Measurements from ENCODE around the gene STIP1. TPM values are rescaled to one million over a fixed set of nuclear protein-coding genes. Genes with fewer than 3 reads are reported as not detected.

Gene STIP1
- total and polyA plus RNA-seq, 10 of the 15 experiments (the other 5 are each of a cell fraction or from before 2014, with no cell fraction given): 25.2 to 291 (median 191) TPM

DNA sequence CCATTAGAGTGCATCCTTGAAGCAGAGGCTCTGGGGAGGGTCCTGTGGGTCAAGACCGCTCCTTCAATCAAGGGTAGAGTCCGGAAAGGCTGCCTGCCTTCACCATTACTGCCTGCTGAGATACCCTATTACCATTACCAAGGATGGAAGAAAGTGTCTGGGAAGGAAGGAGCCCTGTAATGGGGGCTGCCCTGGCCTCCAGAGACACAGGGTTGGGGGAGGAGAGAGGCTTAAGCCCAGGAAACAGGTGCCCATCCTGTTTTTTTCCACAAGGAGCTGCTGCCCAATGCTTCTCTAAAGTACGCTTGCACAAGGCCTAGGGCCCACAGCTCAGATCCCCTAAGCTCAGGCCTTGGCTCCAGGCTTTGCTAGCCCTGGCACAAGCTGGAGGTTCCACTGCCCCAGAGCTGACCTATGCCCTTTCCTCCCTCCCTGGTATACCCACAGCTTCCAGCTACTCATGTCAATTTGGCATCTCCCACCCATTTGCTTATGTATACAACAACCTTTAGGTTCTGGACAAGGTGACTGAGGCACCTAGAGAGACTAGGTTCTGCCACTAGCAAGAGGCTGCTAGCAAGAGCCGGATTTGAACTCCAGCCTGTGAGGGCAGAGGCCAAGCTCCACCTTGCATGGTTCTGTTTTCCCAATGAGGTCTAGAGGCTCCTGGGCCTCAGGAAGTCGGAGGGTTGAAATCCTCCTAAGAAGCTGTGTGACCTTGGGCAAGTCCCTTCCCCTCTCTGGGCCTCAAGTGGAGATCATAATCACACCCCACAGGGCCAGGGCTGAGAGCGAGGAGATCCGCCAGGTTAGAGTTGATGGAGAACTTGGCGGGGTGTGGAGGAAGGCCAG lies 63.8 kb downstream of the STIP1 start:
- ChIA-PET CTCF (interaction anchor here (0.7 to 4.8 kb wide), 8 partner anchors 9 to 92 kb away, joined by 4 to 64 read pairs (median 7); partner anchors contain the start of genes CATSPERZ, FERMT3, FKBP2 and NUDT22), SMC1A (ENCODE audit: uncharacterized antibody, unreplicated experiment) (interaction anchor here (0.7 to 1.2 kb wide), 3 partner anchors 20 to 51 kb away, joined by 3 to 5 read pairs (median 3); no protein-coding TSS in a partner anchor), POLR2A (interaction anchor here (0.6 to 1.8 kb wide), 9 partner anchors 9 to 53 kb away, joined by 3 to 9 read pairs (median 4); partner anchors contain the start of genes FKBP2, NUDT22 and TRPT1), RAD21 (ENCODE audit: unreplicated experiment) (interaction anchor here (0.7 to 3.1 kb wide), 4 partner anchors 9 to 55 kb away, joined by 3 to 30 read pairs (median 6); partner anchors contain the start of genes CATSPERZ, FERMT3 and FKBP2)
- Histone ChIP-seq H3K9ac (ENCODE audit: control insufficient read depth, insufficient read depth, low read length) (no peak overlapping the region), H3K79me2 (ENCODE audit: control insufficient read depth, insufficient read depth, low read length) (peaks cover 17% of the 10 kb centered on the region), H3K9me3 (replicated peaks; ENCODE audit: control insufficient read depth, insufficient read depth, low read length) (no peaks in the 10 kb centered on the region), H2AFZ (ENCODE audit: control insufficient read depth, low read depth, low read length) (no peak overlapping the region), H3K4me2 (ENCODE audit: control insufficient read depth, insufficient read depth) (no peak overlapping the region), H4K20me1 (ENCODE audit: control insufficient read depth, insufficient read depth) (no peaks in the 10 kb centered on the region), H3K4me1 (ENCODE audit: control insufficient read depth, insufficient read depth, low read length) (peaks cover 10% of the 10 kb centered on the region), H3K36me3 (ENCODE audit: control insufficient read depth in 2 of 2, insufficient read depth in 2 of 2, low read length in 1 of 2) (peaks cover 0 to 2% of the 10 kb centered on the region in 2 experiments; a peak in 2 of 4 replicates), H3K4me3 (no peak overlapping the region), H3K27me3 (replicated peaks in 1 of 2; ENCODE audit: control insufficient read depth in 2 of 2, insufficient read depth in 2 of 2, low read length in 1 of 2) (no peaks in the 10 kb centered on the region), H3K27ac (ENCODE audit: control insufficient read depth, insufficient read depth) (no peak overlapping the region)
- no TSS peak for BruUV-seq (replicated peaks)
- intact Hi-C loops (cut with micrococcal nuclease; ENCODE audit: unreplicated experiment) (loop anchor here (2.0 kb wide), 2 partner anchors 19 to 51 kb away; partner anchors contain the start of gene CATSPERZ), in situ Hi-C loops (cut with MboI) (loop anchor here (25.0 kb wide), 1 partner anchor 1613 kb away; the partner anchor contains the start of genes CFL1, EFEMP2 and MUS81)
- ATAC-seq (no peak), FAIRE-seq (peak; percentile 27), DNase-seq (ENCODE audit: low read depth, low spot score) (no peak)
- TF ChIP-seq TCF3 (IDR thresholded peaks at IDR 0.05; ENCODE audit: borderline replicate concordance, insufficient read depth, low read depth, low read length): no peak
- TF ChIP-seq, protein P1, sequence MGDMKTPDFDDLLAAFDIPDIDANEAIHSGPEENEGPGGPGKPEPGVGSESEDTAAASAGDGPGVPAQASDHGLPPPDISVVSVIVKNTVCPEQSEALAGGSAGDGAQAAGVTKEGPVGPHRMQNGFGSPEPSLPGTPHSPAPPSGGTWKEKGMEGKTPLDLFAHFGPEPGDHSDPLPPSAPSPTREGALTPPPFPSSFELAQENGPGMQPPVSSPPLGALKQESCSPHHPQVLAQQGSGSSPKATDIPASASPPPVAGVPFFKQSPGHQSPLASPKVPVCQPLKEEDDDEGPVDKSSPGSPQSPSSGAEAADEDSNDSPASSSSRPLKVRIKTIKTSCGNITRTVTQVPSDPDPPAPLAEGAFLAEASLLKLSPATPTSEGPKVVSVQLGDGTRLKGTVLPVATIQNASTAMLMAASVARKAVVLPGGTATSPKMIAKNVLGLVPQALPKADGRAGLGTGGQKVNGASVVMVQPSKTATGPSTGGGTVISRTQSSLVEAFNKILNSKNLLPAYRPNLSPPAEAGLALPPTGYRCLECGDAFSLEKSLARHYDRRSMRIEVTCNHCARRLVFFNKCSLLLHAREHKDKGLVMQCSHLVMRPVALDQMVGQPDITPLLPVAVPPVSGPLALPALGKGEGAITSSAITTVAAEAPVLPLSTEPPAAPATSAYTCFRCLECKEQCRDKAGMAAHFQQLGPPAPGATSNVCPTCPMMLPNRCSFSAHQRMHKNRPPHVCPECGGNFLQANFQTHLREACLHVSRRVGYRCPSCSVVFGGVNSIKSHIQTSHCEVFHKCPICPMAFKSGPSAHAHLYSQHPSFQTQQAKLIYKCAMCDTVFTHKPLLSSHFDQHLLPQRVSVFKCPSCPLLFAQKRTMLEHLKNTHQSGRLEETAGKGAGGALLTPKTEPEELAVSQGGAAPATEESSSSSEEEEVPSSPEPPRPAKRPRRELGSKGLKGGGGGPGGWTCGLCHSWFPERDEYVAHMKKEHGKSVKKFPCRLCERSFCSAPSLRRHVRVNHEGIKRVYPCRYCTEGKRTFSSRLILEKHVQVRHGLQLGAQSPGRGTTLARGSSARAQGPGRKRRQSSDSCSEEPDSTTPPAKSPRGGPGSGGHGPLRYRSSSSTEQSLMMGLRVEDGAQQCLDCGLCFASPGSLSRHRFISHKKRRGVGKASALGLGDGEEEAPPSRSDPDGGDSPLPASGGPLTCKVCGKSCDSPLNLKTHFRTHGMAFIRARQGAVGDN (IDR thresholded peaks at IDR 0.05): no peak
- TF ChIP-seq SMARCA5 (IDR thresholded peaks at IDR 0.05): peak; percentile 69; the same call in 1 of the 2 replicates
- TF ChIP-seq NFXL1 (IDR thresholded peaks at IDR 0.05; ENCODE audit: borderline replicate concordance): peak; percentile 87; the same call in 1 of the 2 replicates
- TF ChIP-seq GATAD2B (conservative IDR thresholded peaks at IDR 0.05; ENCODE audit: low read depth): no peak
- 51% methylated on average over 8 of the region's 8 CpGs for WGBS (ENCODE audit: insufficient coverage, insufficient replicate concordance, low lambda C conversion rate, missing lambda C conversion rate)

Measured in GM12878 (cell line).